Measurements from ENCODE around the gene MRFAP1. TPM values are rescaled to one million over a fixed set of nuclear protein-coding genes. Genes with fewer than 3 reads are reported as not detected.

Gene MRFAP1
- total and polyA plus RNA-seq, 7 donors, result 216 to 539 (median 300) TPM

GRCh38 chr4:6687947-6688878 is 47.7 kb downstream of the MRFAP1 start:
- WGBS, 3 donors, result 84 to 90% (median 88%) methylated on average over 24 of the region's 24 CpGs
- intact Hi-C loops (cut with DNase I), result no loop called here
- no peak overlapping the region for H3K4me3 ChIP-seq
- no peaks in the 10 kb centered on the region for H3K36me3 ChIP-seq (ENCODE audit: insufficient read depth in 1 of 2, low read depth in 1 of 2)
- no peak for TF ChIP-seq CTCF (IDR thresholded peaks at IDR 0.05)
- DNase-seq (no peak), ATAC-seq (no peak)
- H3K27ac ChIP-seq, result no peak overlapping the region
- H3K27me3 ChIP-seq (ENCODE audit: insufficient read depth in 3 of 3, low read length in 2 of 3), result no peaks in the 10 kb centered on the region
- H3K9me3 ChIP-seq, result no peaks in the 10 kb centered on the region
- H3K4me1 ChIP-seq, result no peaks in the 10 kb centered on the region

- WGBS, 3 donors, result 59 to 62% (median 61%) methylated on average over 23 of the region's 23 CpGs
- ATAC-seq, result peak in 3 of 4 donors; percentile 29 to 46 (median 34)
- no peaks in the 10 kb centered on the region for H3K27me3 ChIP-seq (ENCODE audit: insufficient read depth in 3 of 3, low read length in 2 of 3)
These were observed 48.5 kb downstream of the MRFAP1 start for GRCh38 chr4:6688879-6689505.

GRCh38 chr4:6689506-6689960 is 49.0 kb downstream of the MRFAP1 start:
- intact Hi-C loops (cut with DNase I), result no loop called here

More at GRCh38 chr4:6688879-6689505, 48.5 kb downstream of the MRFAP1 start:
- intact Hi-C loops (cut with DNase I), result no loop called here
- Histone ChIP-seq H3K4me1 (no peaks in the 10 kb centered on the region), H3K9me3 (no peaks in the 10 kb centered on the region), H3K27ac (no peak overlapping the region), H3K36me3 (ENCODE audit: insufficient read depth in 1 of 2, low read depth in 1 of 2) (no peaks in the 10 kb centered on the region), H3K4me3 (no peak overlapping the region)
- no peak for TF ChIP-seq CTCF (IDR thresholded peaks at IDR 0.05)
- DNase-seq, result no peak

More at GRCh38 chr4:6689506-6689960, 49.0 kb downstream of the MRFAP1 start:
- no peak overlapping the region for H3K4me3 ChIP-seq
- H3K4me1 ChIP-seq, result no peaks in the 10 kb centered on the region
- no peaks in the 10 kb centered on the region for H3K27me3 ChIP-seq (ENCODE audit: insufficient read depth in 3 of 3, low read length in 2 of 3)
- H3K36me3 ChIP-seq (ENCODE audit: insufficient read depth in 1 of 2, low read depth in 1 of 2), result no peaks in the 10 kb centered on the region
- no peak for TF ChIP-seq CTCF (IDR thresholded peaks at IDR 0.05)
- no peak overlapping the region for H3K27ac ChIP-seq
- DNase-seq, result no peak
- H3K9me3 ChIP-seq, result no peaks in the 10 kb centered on the region
- peak in 1 of 4 donors; percentile 9 for ATAC-seq
- 90 to 91% (median 91%) methylated on average over 15 of the region's 15 CpGs for WGBS, 3 donors

Other genes starting within 250 kb of the MRFAP1 start
- gene PPP2R2C, start 168.1 kb upstream of the MRFAP1 start, total RNA-seq, result 1 to 10 TPM in 3 of 4 donors, under 1 TPM in 1; 0.62 to 2.1 (median 1.4) TPM
- 1 to 10 TPM in 1 of 3 donors, under 1 TPM in 2; 0.08 to 3.2 (median 0.52) TPM for gene PPP2R2C, start 168.1 kb upstream of the MRFAP1 start, polyA plus RNA-seq
- 1 to 10 TPM; 3.0 to 6.6 (median 3.9) TPM for gene MAN2B2, start 65.5 kb upstream of the MRFAP1 start, total RNA-seq
- gene MAN2B2, start 65.5 kb upstream of the MRFAP1 start, polyA plus RNA-seq, result 1 to 10 TPM; 1.8 to 3.2 (median 2.7) TPM
- gene S100P, start 53.2 kb downstream of the MRFAP1 start, total RNA-seq, result 1 to 10 TPM in 1 of 4 donors, under 1 TPM in 2, not detected in 1; 0.34 to 1.5 (median 0.68) TPM
- under 1 TPM; 0.34 to 0.36 (median 0.35) TPM for gene S100P, start 53.2 kb downstream of the MRFAP1 start, polyA plus RNA-seq
- 10 to 100 TPM; 30.0 to 39.1 (median 32.4) TPM for gene MRFAP1L1, start 69.2 kb downstream of the MRFAP1 start, total RNA-seq
- 10 to 100 TPM; 40.5 to 79.0 (median 48.5) TPM for gene MRFAP1L1, start 69.2 kb downstream of the MRFAP1 start, polyA plus RNA-seq
- 10 to 100 TPM in 3 of 4 donors, 1 to 10 TPM in 1; 9.3 to 15.0 (median 14.2) TPM for gene BLOC1S4, start 75.5 kb downstream of the MRFAP1 start, total RNA-seq
- 10 to 100 TPM in 1 of 3 donors, 1 to 10 TPM in 2; 7.6 to 13.8 (median 9.7) TPM for gene BLOC1S4, start 75.5 kb downstream of the MRFAP1 start, polyA plus RNA-seq
- 10 to 100 TPM; 50.9 to 79.8 (median 56.8) TPM for gene KIAA0232, start 142.0 kb downstream of the MRFAP1 start, total RNA-seq
- 10 to 100 TPM in 2 of 3 donors, 1 to 10 TPM in 1; 8.7 to 53.3 (median 20.8) TPM for gene KIAA0232, start 142.0 kb downstream of the MRFAP1 start, polyA plus RNA-seq

Measured in psoas muscle (tissue), 8 donors.